Chondrocyte (in vitro differentiated cells): ENCODE results near the gene TF. TPM values are rescaled to one million over a fixed set of nuclear protein-coding genes. Genes with fewer than 3 reads are reported as not detected.

ENCODE experiments used
- DNase-seq: peaks from one replicate; pipeline ENCODE4 v3.0.0; 2021; ENCODE audit warnings: mixed read lengths, low spot score
- H3K27ac Mint-ChIP-seq: one replicate; pipeline ENCODE4 v1.8.0; 2021; ENCODE audit warnings: mild to moderate bottlenecking, moderate library complexity, mixed read lengths; ENCODE audit not compliant: unreplicated experiment
- H3K27me3 Mint-ChIP-seq: 2 replicates; pipeline ENCODE4 v1.8.0; 2021; ENCODE audit warnings: low read depth, mixed read lengths
- H3K36me3 Mint-ChIP-seq: 2 replicates; pipeline ENCODE4 v1.8.0; 2021; ENCODE audit warnings: low read depth, mixed read lengths
- H3K4me1 Mint-ChIP-seq: 2 replicates; pipeline ENCODE4 v1.8.0; 2021; ENCODE audit warnings: low read depth, mild to moderate bottlenecking, mixed read lengths
- H3K4me3 Mint-ChIP-seq: one replicate; pipeline ENCODE4 v1.8.0; 2021; ENCODE audit warnings: mild to moderate bottlenecking, moderate library complexity, mixed read lengths; ENCODE audit not compliant: unreplicated experiment
- H3K9me3 Mint-ChIP-seq: 2 replicates; pipeline ENCODE4 v1.8.0; 2021; ENCODE audit warnings: low read depth, mixed read lengths
- CTCF ChIP-seq: fragments of 200-600 bp; sonication (generic); IDR thresholded peaks from 2 replicates; pipeline ENCODE4 v1.5.0; 2021; ENCODE audit warnings: antibody characterized with exemption, mild to moderate bottlenecking, moderate library complexity
- total RNA-seq: library from RNA; stranded (reverse); gene quantifications from 3 replicates; pipeline ENCODE4 v1.2.1, GENCODE V29; 2021

Gene TF
- total RNA-seq, 1 donor from 2014 or later, result 1.2 TPM

DNA sequence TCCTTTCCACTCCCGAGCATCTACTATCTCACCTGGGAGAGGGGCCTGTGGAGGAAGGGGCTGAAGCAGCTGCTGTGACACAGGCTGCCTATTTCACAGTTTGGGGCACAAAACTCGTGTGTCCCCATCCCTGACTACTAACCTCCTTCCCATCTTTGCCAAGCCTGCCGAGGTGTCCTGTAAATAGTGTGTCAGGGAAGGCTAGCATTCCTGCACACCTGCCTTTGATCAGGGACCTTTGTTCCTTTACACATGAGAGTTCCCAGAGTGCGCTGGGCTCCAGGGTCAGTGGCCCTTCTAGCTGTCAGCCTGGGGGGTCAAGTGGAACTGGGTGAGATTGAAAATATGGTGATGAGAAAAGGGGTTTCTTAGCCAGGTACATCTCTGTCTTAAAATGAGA lies 13.0 kb upstream of the TF start:
- DNase-seq, result no peak
- Mint-ChIP-seq H3K4me1 (no peaks in the 10 kb centered on the region), H3K36me3 (peaks cover 9% of the 10 kb centered on the region), H3K27me3 (peaks cover 26% of the 10 kb centered on the region), H3K4me3 (no peak overlapping the region), H3K9me3 (peaks cover 27% of the 10 kb centered on the region), H3K27ac (no peak overlapping the region)
- no peak for TF ChIP-seq CTCF

DNA sequence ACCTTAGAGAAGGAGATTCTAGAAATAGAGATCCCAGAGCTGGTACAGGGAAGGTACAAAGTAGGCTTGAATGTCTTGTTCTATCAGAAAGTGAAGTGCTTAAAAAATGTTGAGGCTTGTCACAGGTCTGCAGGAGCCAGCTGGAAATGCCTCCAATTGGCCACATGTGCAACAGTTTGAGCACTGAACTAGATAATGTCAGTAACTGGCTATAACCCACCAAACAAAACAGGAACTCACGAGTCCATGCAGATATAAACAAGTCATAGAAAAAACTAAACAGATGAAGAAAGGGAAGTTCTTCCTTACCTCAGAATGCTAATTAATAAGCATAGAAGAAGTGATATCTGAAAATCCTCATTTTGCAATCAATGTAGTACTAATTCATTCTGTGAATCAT lies 11.9 kb upstream of the TF start:
- Mint-ChIP-seq H3K27me3 (peaks cover 26% of the 10 kb centered on the region), H3K36me3 (peaks cover 9% of the 10 kb centered on the region), H3K4me3 (no peak overlapping the region), H3K27ac (no peak overlapping the region), H3K4me1 (no peaks in the 10 kb centered on the region), H3K9me3 (peaks cover 34% of the 10 kb centered on the region)
- TF ChIP-seq CTCF, result no peak
- DNase-seq, result no peak

- peaks cover under 1% of the 10 kb centered on the region for H3K27me3 Mint-ChIP-seq
These were observed 3.7 kb upstream of the TF start for GRCh38 chr3:133742351-133743091.

GRCh38 chr3:133744241-133744640 lies 2.0 kb upstream of the TF start:
- Mint-ChIP-seq H3K9me3 (peaks cover 4% of the 10 kb centered on the region), H3K4me1 (peaks cover 14% of the 10 kb centered on the region)

More at GRCh38 chr3:133742351-133743091, 3.7 kb upstream of the TF start:
- TF ChIP-seq CTCF, result peak; percentile 36
- H3K9me3 Mint-ChIP-seq, result peaks cover 17% of the 10 kb centered on the region
- no peak overlapping the region for H3K4me3 Mint-ChIP-seq
- H3K4me1 Mint-ChIP-seq, result peaks cover 14% of the 10 kb centered on the region
- H3K36me3 Mint-ChIP-seq, result peaks cover 2% of the 10 kb centered on the region
- DNase-seq, result no peak
- no peak overlapping the region for H3K27ac Mint-ChIP-seq

DNA sequence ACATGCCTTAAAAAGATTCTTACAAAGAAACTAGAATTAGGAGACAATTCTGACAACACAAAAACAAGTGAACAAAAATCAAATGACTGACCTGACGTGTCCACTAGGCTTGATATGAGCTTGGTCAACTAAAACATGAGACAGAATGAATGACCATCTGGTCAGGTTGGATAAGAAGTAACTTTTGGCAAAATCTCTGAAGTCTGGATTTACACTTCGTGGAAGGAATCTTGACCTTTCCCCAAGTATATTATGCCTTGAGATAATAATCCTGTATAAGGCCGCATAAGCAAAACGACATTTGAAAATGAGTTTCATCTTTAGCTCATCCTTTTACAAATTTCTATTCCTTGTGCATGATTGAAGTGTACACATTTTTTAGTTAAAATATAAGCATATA lies 1.1 kb upstream of the TF start:
- peaks cover 14% of the 10 kb centered on the region for H3K4me1 Mint-ChIP-seq
- peaks cover 2% of the 10 kb centered on the region for H3K36me3 Mint-ChIP-seq
- H3K27ac Mint-ChIP-seq, result no peak overlapping the region
- H3K4me3 Mint-ChIP-seq, result no peak overlapping the region
- TF ChIP-seq CTCF, result no peak
- no peak for DNase-seq
- no peaks in the 10 kb centered on the region for H3K27me3 Mint-ChIP-seq
- no peaks in the 10 kb centered on the region for H3K9me3 Mint-ChIP-seq

More at GRCh38 chr3:133744241-133744640, 2.0 kb upstream of the TF start:
- H3K36me3 Mint-ChIP-seq, result peaks cover 2% of the 10 kb centered on the region
- TF ChIP-seq CTCF, result no peak
- no peak overlapping the region for H3K27ac Mint-ChIP-seq
- H3K27me3 Mint-ChIP-seq, result no peaks in the 10 kb centered on the region
- no peak overlapping the region for H3K4me3 Mint-ChIP-seq
- no peak for DNase-seq
